OCI-LY3 (cell line): ENCODE results near the gene NKX1-2.

Experiments
- H2AFZ ChIP-seq: fragments of 200-600, 300-600 bp; shearing (Covaris generic); 2 replicates; pipeline ENCODE4 v1.6.0; 2014; ENCODE audit warnings: antibody characterized with exemption, low read depth, low read length
- H3K27ac ChIP-seq: fragments of 200-600, 300-600 bp; sonication (generic); 2 replicates; pipeline ENCODE4 v1.5.1; 2014; ENCODE audit warnings: mild to moderate bottlenecking, low read length, moderate library complexity, mixed read lengths
- H3K27me3 ChIP-seq: fragments of 200-600, 300-600 bp; sonication (generic); 2 replicates; pipeline ENCODE4 v1.6.1; 2014; ENCODE audit warnings: low read depth, low read length, mixed read lengths
- H3K36me3 ChIP-seq: fragments of 200-600, 300-600 bp; sonication (generic); replicated peaks from 2 replicates; pipeline ENCODE3; 2014; ENCODE audit warnings: low read depth, low read length, mixed read lengths
- H3K4me1 ChIP-seq: fragments of 300-600, 200-600 bp; sonication (generic); 2 replicates; pipeline ENCODE4 v1.6.1; 2014; ENCODE audit warnings: low read length, mixed read lengths
- H3K4me2 ChIP-seq: fragments of 200-600, 300-600 bp; sonication (generic); 2 replicates; pipeline ENCODE4 v1.6.1; 2014; ENCODE audit warnings: low read length, mixed read lengths
- H3K4me3 ChIP-seq: fragments of 300-600, 200-600 bp; sonication (generic); 2 replicates; pipeline ENCODE4 v1.5.1; 2014; ENCODE audit warnings: antibody characterized with exemption, mild to moderate bottlenecking, low read length, moderate library complexity
- H3K79me2 ChIP-seq: fragments of 300-600, 200-600 bp; shearing (Covaris generic); 2 replicates; pipeline ENCODE4 v1.6.1; 2014; ENCODE audit warnings: mild to moderate bottlenecking, low read length, mixed read lengths
- H3K9ac ChIP-seq: fragments of 300-600, 200-600 bp; shearing (Covaris generic); 2 replicates; pipeline ENCODE4 v1.6.0; 2014; ENCODE audit warnings: mild to moderate bottlenecking, low read length, moderate library complexity
- H3K9me3 ChIP-seq: fragments of 200-600, 300-600 bp; shearing (Covaris generic); 2 replicates; pipeline ENCODE4 v1.6.1; 2014; ENCODE audit warnings: low read length, mixed read lengths; ENCODE audit not compliant: insufficient read depth
- H4K20me1 ChIP-seq: fragments of 200-600, 300-600 bp; sonication (generic); 2 replicates; pipeline ENCODE4 v1.6.1; 2016; ENCODE audit warnings: low read length, mixed read lengths; ENCODE audit not compliant: insufficient read depth
- CTCF ChIP-seq: fragments of 200-600, 300-600 bp; sonication (generic); IDR thresholded peaks from 2 replicates; pipeline ENCODE4 v1.5.1; 2014; ENCODE audit warnings: antibody characterized with exemption, low read length, low read depth
- EZH2phosphoT487 ChIP-seq: fragments of 200-600 bp; shearing (Covaris generic); IDR thresholded peaks from 2 replicates; pipeline ENCODE4 v1.6.1; 2018; ENCODE audit warnings: antibody characterized with exemption, mixed run types, low read depth

The NKX1-2 gene

DNA sequence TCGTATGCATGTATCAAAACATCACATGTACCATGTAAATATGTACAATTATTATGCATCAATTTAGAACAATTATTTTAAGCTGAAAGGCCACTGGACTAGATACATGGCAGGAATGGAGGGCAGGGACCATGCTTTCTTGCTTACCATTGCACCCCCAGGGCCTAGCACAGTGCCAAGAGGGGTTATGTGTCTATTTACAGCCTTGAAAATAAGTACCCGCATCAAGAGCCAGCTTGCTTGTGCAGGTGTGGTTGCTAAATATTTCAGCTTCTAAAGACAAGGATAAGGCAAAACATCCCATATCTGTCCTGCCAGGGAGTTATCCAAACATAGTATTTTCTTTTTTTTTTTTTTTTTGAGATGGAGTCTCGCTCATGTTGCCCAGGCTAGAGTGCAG, 16.4 kb downstream of the NKX1-2 start:
- H3K36me3 ChIP-seq = no peaks in the 10 kb centered on the region
- H4K20me1 ChIP-seq = no peaks in the 10 kb centered on the region
- no peak overlapping the region for H2AFZ ChIP-seq
- H3K79me2 ChIP-seq = no peaks in the 10 kb centered on the region
- H3K4me1 ChIP-seq = peaks cover 10% of the 10 kb centered on the region
- no peak for TF ChIP-seq CTCF
- TF ChIP-seq EZH2phosphoT487 = no peak
- no peak overlapping the region for H3K9ac ChIP-seq
- H3K4me2 ChIP-seq = no peak overlapping the region
- H3K27me3 ChIP-seq = peaks cover 8% of the 10 kb centered on the region; the same call in 1 of the 2 replicates
- no peak overlapping the region for H3K4me3 ChIP-seq
- no peak overlapping the region for H3K27ac ChIP-seq
- no peaks in the 10 kb centered on the region for H3K9me3 ChIP-seq

GRCh38 chr10:124430077-124430476, 19.8 kb downstream of the NKX1-2 start:
- H3K4me2 ChIP-seq = no peak overlapping the region
- H3K79me2 ChIP-seq = no peaks in the 10 kb centered on the region
- no peak overlapping the region for H2AFZ ChIP-seq
- no peaks in the 10 kb centered on the region for H3K36me3 ChIP-seq
- H3K9me3 ChIP-seq = no peaks in the 10 kb centered on the region
- no peak overlapping the region for H3K27ac ChIP-seq
- no peaks in the 10 kb centered on the region for H4K20me1 ChIP-seq
- peaks cover 14% of the 10 kb centered on the region; the same call in 1 of the 2 replicates for H3K27me3 ChIP-seq
- no peak overlapping the region for H3K4me3 ChIP-seq
- TF ChIP-seq CTCF (no peak), EZH2phosphoT487 (no peak)
- no peak overlapping the region for H3K9ac ChIP-seq
- H3K4me1 ChIP-seq = no peaks in the 10 kb centered on the region

DNA sequence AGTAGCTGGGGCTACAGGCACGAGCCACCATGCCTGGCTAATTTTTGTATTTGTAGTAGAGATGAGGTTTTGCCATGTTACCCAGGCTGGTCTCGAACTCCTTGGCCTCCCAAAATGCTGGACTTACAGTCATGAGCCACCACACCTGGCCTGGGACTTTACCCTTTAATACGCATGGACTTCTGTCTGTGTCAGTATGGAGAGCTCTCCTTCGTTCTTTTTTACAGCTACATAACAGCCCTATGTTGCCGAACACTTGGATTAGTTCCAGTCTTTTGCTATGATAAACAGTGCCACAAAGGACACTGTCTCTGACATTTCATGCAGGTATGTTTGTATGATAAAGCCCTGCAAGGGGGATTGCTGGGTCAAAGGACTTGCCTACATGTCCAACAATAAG, 20.3 kb downstream of the NKX1-2 start:
- H3K27ac ChIP-seq = no peak overlapping the region
- no peaks in the 10 kb centered on the region for H3K4me1 ChIP-seq
- H3K79me2 ChIP-seq = no peaks in the 10 kb centered on the region
- H4K20me1 ChIP-seq = no peaks in the 10 kb centered on the region
- H3K27me3 ChIP-seq = peaks cover 14% of the 10 kb centered on the region; the same call in 1 of the 2 replicates
- no peaks in the 10 kb centered on the region for H3K36me3 ChIP-seq
- H3K4me2 ChIP-seq = no peak overlapping the region
- TF ChIP-seq EZH2phosphoT487 = no peak
- H3K4me3 ChIP-seq = no peak overlapping the region
- H3K9me3 ChIP-seq = no peaks in the 10 kb centered on the region
- no peak overlapping the region for H2AFZ ChIP-seq
- H3K9ac ChIP-seq = no peak overlapping the region

DNA sequence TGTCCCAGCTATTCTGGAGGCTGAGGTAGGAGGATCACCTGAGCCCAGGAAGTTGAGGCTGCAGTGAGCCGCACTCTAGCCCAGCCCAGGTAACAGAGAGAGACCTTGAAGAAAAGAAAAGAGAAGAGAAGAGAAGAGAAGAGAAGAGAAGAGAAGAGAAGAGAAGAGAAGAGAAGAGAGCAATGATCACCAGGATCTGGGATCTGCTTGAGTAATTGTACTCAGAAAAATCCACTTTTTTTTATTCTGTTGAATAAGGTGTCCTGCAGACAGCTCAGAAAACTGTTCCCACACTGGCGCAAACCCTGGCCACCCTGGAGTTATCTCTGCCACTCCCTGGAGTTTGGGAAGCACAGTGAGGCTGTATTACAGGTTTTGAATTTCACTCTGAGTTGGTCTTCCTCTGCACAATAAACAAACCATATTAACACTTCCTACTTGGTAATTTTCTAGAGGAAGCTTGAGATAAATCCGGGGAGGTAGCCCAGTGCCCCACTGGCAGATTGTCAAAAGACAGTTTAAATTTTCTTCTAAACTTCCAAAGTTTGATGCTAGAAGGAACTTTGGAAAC, 21.5 kb downstream of the NKX1-2 start:
- no peak overlapping the region for H3K4me2 ChIP-seq
- H3K27ac ChIP-seq = no peak overlapping the region
- no peaks in the 10 kb centered on the region for H4K20me1 ChIP-seq
- H3K79me2 ChIP-seq = no peaks in the 10 kb centered on the region
- no peak overlapping the region for H2AFZ ChIP-seq
- H3K27me3 ChIP-seq = peaks cover 14% of the 10 kb centered on the region; the same call in 1 of the 2 replicates
- H3K36me3 ChIP-seq = no peaks in the 10 kb centered on the region
- H3K9ac ChIP-seq = no peak overlapping the region
- H3K9me3 ChIP-seq = no peaks in the 10 kb centered on the region
- H3K4me1 ChIP-seq = no peaks in the 10 kb centered on the region
- no peak overlapping the region for H3K4me3 ChIP-seq
- TF ChIP-seq CTCF = no peak
